HG02588 (cell line): ENCODE data around the gene TCP11L2.

ENCODE experiments used
- ATAC-seq: cut with Tn5 transposase; IDR thresholded peaks from one replicate; pipeline ENCODE4 v1.9.1; 2021; ENCODE audit warnings: mild to moderate bottlenecking, moderate library complexity; ENCODE audit not compliant: unreplicated experiment

The TCP11L2 gene

GRCh38 chr12:106302401-106303201 is at the start of gene TCP11L2:
TSS of gene TCP11L2 (plus strand) at chr12:106302733. CDS start at chr12:106311076, 8,343 bp downstream.
- peak; percentile 62 for ATAC-seq

- no peak for ATAC-seq
Measured at GRCh38 chr12:106254724-106255123, 47.8 kb upstream of the TCP11L2 start.

GRCh38 chr12:106255493-106255892 is 47.0 kb upstream of the TCP11L2 start:
- no peak for ATAC-seq

GRCh38 chr12:106255952-106256351 is 46.6 kb upstream of the TCP11L2 start:
- no peak for ATAC-seq

- no peak for ATAC-seq
Measured at GRCh38 chr12:106256524-106256923, 46.0 kb upstream of the TCP11L2 start.

- no peak for ATAC-seq
Measured at GRCh38 chr12:106258226-106258625, 44.3 kb upstream of the TCP11L2 start.

- ATAC-seq = no peak
Measured at GRCh38 chr12:106258935-106259334, 43.6 kb upstream of the TCP11L2 start.

- no peak for ATAC-seq
Measured at GRCh38 chr12:106265116-106265515, 37.4 kb upstream of the TCP11L2 start.

- ATAC-seq = no peak
Measured at GRCh38 chr12:106267535-106267934, 35.0 kb upstream of the TCP11L2 start.

- ATAC-seq = no peak
Measured at GRCh38 chr12:106269150-106269771, 33.3 kb upstream of the TCP11L2 start.

- no peak for ATAC-seq
Measured at GRCh38 chr12:106271575-106272505, 30.7 kb upstream of the TCP11L2 start.

- no peak for ATAC-seq
Measured at GRCh38 chr12:106273491-106273890, 29.0 kb upstream of the TCP11L2 start.

- no peak for ATAC-seq
Measured at GRCh38 chr12:106274012-106274411, 28.5 kb upstream of the TCP11L2 start.

GRCh38 chr12:106274575-106275121 is 27.9 kb upstream of the TCP11L2 start:
- ATAC-seq = no peak

- no peak for ATAC-seq
Measured at GRCh38 chr12:106275458-106275857, 27.1 kb upstream of the TCP11L2 start.

- peak; percentile 73 for ATAC-seq
Measured at GRCh38 chr12:106276032-106276740, 26.3 kb upstream of the TCP11L2 start.

GRCh38 chr12:106280106-106280505 is 22.4 kb upstream of the TCP11L2 start:
- ATAC-seq = no peak

- no peak for ATAC-seq
Measured at GRCh38 chr12:106281056-106281782, 21.3 kb upstream of the TCP11L2 start.

GRCh38 chr12:106281804-106282203 is 20.7 kb upstream of the TCP11L2 start:
- no peak for ATAC-seq
